SK-N-SH treated with all-trans-retinoic acid at 6 μM for 48 hours (cell line): ENCODE measurements around the gene PCDHGA12.
"Not testable (repeated sequence)": the region's sequence is repeated elsewhere in the genome, so short reads cannot be mapped to it uniquely, and the experiment has no call there.

Experiments
- ATAC-seq: fragments of 200-7000 bp; cut with Tn5 transposase; 3 replicates; pipeline ENCODE4 v1.9.1; 2020; ENCODE audit warnings: mild to moderate bottlenecking, moderate library complexity
- ARNTL ChIP-seq: fragments of 450-650 bp; formaldehyde crosslinking; IDR thresholded peaks from 2 replicates; pipeline ENCODE4 v1.5.0; 2020; ENCODE audit warnings: low read depth, mild to moderate bottlenecking, moderate library complexity, borderline replicate concordance
- BACH2 ChIP-seq: fragments of 250-450 bp; sonication (Bioruptor Pico); IDR thresholded peaks from 2 replicates; pipeline ENCODE4 v1.9.0; 2021; ENCODE audit warnings: mild to moderate bottlenecking, borderline replicate concordance
- ESRRG ChIP-seq: fragments of 250-450 bp; sonication (Bioruptor Pico); IDR thresholded peaks from 2 replicates; pipeline ENCODE4 v1.6.1; 2021; ENCODE audit warnings: mild to moderate bottlenecking
- GLIS3 ChIP-seq: fragments of 250-450 bp; sonication (Bioruptor Pico); IDR thresholded peaks from 2 replicates; pipeline ENCODE4 v1.5.0; 2020; ENCODE audit warnings: mild to moderate bottlenecking, moderate library complexity
- OSR1 ChIP-seq: fragments of 250-450 bp; sonication (Bioruptor Pico); IDR thresholded peaks from 2 replicates; pipeline ENCODE4 v1.8.0; 2022; ENCODE audit warnings: moderate library complexity, mild to moderate bottlenecking, inconsistent platforms
- PPARA ChIP-seq: fragments of 250-450 bp; sonication (Bioruptor Pico); IDR thresholded peaks from 2 replicates; pipeline ENCODE4 v1.5.0; 2020; ENCODE audit warnings: mild to moderate bottlenecking, borderline replicate concordance
- RARB ChIP-seq: fragments of 250-450 bp; sonication (Bioruptor Pico); IDR thresholded peaks from 2 replicates; pipeline ENCODE4 v1.8.0; 2021; ENCODE audit warnings: mild to moderate bottlenecking, moderate library complexity
- TCF4 ChIP-seq: fragments of 250-450 bp; sonication (Bioruptor Pico); IDR thresholded peaks from 2 replicates; pipeline ENCODE4 v1.8.0; 2021; ENCODE audit warnings: mild to moderate bottlenecking, moderate library complexity, borderline replicate concordance
- TOX ChIP-seq: fragments of 250-450 bp; sonication (Bioruptor Pico); IDR thresholded peaks from 2 replicates; pipeline ENCODE4 v1.8.0; 2021; ENCODE audit warnings: mild to moderate bottlenecking, moderate library complexity, borderline replicate concordance
- ZC3H10 ChIP-seq: fragments of 250-450 bp; sonication (Bioruptor Pico); IDR thresholded peaks from 2 replicates; pipeline ENCODE4 v1.5.1; 2021; ENCODE audit warnings: mild to moderate bottlenecking, moderate library complexity
- ZNF8 ChIP-seq: fragments of 450-650 bp; formaldehyde crosslinking; IDR thresholded peaks from 2 replicates; pipeline ENCODE4 v1.5.0; 2020; ENCODE audit warnings: mild to moderate bottlenecking, moderate library complexity
- TF ChIP-seq, protein P1 (sequence below): fragments of 250-450 bp; sonication (Bioruptor Pico); IDR thresholded peaks from 2 replicates; pipeline ENCODE4 v1.5.1; 2020; ENCODE audit warnings: low read depth, mild to moderate bottlenecking, moderate library complexity
- TF ChIP-seq, protein P2 (sequence below): fragments of 250-450 bp; sonication (Bioruptor Pico); IDR thresholded peaks from 2 replicates; pipeline ENCODE4 v1.5.1; 2021; ENCODE audit warnings: mild to moderate bottlenecking, moderate library complexity
- TF ChIP-seq, protein P3 (sequence below): fragments of 250-450 bp; sonication (Bioruptor Pico); IDR thresholded peaks from 2 replicates; pipeline ENCODE4 v1.8.0; 2020; ENCODE audit warnings: mild to moderate bottlenecking, moderate library complexity, borderline replicate concordance
- TF ChIP-seq, protein P4 (sequence below): fragments of 250-450 bp; sonication (Bioruptor Pico); IDR thresholded peaks from 2 replicates; pipeline ENCODE4 v1.8.0; 2021; ENCODE audit warnings: low read depth, mild to moderate bottlenecking, moderate library complexity, borderline replicate concordance

PCDHGA12 gene

DNA sequence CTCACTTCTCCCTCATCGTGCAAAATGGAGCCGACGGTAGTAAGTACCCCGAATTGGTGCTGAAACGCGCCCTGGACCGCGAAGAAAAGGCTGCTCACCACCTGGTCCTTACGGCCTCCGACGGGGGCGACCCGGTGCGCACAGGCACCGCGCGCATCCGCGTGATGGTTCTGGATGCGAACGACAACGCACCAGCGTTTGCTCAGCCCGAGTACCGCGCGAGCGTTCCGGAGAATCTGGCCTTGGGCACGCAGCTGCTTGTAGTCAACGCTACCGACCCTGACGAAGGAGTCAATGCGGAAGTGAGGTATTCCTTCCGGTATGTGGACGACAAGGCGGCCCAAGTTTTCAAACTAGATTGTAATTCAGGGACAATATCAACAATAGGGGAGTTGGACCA lies 979 bp downstream of the PCDHGA12 start (continued):
- TF ChIP-seq, protein P1, sequence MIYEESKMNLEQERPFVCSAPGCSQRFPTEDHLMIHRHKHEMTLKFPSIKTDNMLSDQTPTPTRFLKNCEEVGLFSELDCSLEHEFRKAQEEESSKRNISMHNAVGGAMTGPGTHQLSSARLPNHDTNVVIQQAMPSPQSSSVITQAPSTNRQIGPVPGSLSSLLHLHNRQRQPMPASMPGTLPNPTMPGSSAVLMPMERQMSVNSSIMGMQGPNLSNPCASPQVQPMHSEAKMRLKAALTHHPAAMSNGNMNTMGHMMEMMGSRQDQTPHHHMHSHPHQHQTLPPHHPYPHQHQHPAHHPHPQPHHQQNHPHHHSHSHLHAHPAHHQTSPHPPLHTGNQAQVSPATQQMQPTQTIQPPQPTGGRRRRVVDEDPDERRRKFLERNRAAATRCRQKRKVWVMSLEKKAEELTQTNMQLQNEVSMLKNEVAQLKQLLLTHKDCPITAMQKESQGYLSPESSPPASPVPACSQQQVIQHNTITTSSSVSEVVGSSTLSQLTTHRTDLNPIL (CRISPR knock-in tag) = no peak
- TF ChIP-seq ZNF8 (CRISPR knock-in tag) = no peak

DNA sequence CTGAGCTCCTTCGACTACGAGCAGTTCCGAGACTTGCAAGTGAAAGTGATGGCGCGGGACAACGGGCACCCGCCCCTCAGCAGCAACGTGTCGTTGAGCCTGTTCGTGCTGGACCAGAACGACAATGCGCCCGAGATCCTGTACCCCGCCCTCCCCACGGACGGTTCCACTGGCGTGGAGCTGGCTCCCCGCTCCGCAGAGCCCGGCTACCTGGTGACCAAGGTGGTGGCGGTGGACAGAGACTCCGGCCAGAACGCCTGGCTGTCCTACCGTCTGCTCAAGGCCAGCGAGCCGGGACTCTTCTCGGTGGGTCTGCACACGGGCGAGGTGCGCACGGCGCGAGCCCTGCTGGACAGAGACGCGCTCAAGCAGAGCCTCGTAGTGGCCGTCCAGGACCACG lies 2.0 kb downstream of the PCDHGA12 start:
- ATAC-seq = not testable (repeated sequence)

DNA sequence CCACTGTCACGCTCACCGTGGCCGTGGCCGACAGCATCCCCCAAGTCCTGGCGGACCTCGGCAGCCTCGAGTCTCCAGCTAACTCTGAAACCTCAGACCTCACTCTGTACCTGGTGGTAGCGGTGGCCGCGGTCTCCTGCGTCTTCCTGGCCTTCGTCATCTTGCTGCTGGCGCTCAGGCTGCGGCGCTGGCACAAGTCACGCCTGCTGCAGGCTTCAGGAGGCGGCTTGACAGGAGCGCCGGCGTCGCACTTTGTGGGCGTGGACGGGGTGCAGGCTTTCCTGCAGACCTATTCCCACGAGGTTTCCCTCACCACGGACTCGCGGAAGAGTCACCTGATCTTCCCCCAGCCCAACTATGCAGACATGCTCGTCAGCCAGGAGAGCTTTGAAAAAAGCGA lies 2.4 kb downstream of the PCDHGA12 start:
- not testable (repeated sequence) for ATAC-seq

DNA sequence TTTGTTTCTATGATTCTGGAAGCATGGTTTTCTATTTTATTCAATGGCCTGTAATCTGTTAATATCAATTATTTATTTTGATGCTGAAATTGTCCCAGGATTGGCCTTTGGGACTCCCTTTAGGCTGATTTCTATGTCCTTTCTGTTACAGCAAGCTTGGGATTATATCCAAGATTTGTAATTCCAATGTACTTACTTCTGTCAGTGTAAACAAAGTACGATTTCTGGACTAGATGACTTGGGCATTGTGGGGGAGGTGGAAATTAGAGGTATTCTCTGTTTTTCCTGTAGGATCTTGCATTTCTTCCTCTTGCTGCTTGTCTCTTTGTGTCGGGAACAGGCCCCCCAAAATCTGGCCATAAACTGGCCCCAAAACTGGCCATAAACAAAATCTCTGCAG lies 3.7 kb downstream of the PCDHGA12 start:
- no peak for ATAC-seq
- TF ChIP-seq, protein P1 (CRISPR knock-in tag) = no peak
- TF ChIP-seq ARNTL (CRISPR knock-in tag) (no peak), GLIS3 (CRISPR knock-in tag) (no peak), PPARA (CRISPR knock-in tag) (no peak), ESRRG (CRISPR knock-in tag) (no peak), RARB (no peak), TCF4 (CRISPR knock-in tag) (no peak)
- TF ChIP-seq, protein P2, sequence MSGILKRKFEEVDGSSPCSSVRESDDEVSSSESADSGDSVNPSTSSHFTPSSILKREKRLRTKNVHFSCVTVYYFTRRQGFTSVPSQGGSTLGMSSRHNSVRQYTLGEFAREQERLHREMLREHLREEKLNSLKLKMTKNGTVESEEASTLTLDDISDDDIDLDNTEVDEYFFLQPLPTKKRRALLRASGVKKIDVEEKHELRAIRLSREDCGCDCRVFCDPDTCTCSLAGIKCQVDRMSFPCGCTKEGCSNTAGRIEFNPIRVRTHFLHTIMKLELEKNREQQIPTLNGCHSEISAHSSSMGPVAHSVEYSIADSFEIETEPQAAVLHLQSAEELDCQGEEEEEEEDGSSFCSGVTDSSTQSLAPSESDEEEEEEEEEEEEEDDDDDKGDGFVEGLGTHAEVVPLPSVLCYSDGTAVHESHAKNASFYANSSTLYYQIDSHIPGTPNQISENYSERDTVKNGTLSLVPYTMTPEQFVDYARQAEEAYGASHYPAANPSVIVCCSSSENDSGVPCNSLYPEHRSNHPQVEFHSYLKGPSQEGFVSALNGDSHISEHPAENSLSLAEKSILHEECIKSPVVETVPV (CRISPR knock-in tag) = no peak

DNA sequence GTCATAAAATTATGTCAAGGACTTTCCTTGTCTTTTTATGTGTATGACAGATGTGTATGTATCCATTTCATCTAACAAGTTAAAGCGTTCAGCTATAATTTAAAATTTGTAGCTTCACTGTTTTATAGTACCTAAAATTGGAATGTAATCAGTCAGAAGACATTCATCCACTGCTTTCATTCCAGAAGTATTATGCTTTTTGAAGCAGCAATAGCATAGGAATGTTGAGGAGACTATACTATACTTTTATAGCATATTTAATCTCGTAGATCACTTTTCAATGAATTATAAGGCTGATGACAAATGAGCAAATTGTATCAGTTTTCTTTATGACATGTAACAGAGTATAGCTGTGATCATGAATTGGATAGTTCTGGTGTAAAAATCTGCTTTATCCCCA lies 6.9 kb downstream of the PCDHGA12 start:
- no peak; the same call in 2 of the 3 replicates for ATAC-seq
- TF ChIP-seq OSR1 (CRISPR knock-in tag) = no peak

DNA sequence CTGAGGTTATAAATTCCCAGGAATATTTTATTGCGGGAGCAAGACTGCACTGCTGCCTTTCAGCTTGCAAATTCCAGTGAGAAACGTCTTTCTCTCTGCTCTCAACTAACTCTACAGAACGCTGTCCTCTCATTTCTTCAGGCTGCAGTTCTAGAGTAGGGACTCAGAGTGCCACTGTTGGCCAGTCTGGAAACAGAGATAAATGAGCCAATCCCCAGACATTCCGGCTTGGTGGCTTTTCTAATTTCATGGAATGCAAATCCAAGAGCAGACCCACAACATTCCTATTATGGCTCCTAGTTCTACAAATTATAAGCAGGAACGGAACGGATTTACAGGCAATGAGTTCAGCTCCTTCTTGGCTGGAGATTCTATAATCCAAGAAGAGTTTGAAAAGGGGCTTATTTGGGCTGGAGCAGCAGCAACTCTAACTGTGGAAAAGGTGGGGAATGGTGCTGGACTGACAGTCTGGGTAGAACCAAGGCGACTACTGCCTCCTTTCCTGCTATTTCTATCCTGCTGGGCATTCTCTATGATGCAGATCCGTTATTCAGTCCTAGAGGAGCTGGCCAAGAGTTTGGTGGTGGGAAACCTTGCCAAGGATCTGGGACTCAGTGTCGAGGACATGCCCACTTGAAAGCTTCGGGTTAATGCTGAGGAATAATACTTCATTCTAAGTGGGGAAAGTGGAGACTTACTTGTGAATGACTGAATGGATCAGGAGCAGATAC lies 9.3 kb downstream of the PCDHGA12 start:
- no peak for ATAC-seq
- TF ChIP-seq RARB (no peak), BACH2 (CRISPR knock-in tag) (no peak), ARNTL (CRISPR knock-in tag) (no peak), TOX (CRISPR knock-in tag) (no peak), ESRRG (CRISPR knock-in tag) (no peak)
- TF ChIP-seq, protein P3, sequence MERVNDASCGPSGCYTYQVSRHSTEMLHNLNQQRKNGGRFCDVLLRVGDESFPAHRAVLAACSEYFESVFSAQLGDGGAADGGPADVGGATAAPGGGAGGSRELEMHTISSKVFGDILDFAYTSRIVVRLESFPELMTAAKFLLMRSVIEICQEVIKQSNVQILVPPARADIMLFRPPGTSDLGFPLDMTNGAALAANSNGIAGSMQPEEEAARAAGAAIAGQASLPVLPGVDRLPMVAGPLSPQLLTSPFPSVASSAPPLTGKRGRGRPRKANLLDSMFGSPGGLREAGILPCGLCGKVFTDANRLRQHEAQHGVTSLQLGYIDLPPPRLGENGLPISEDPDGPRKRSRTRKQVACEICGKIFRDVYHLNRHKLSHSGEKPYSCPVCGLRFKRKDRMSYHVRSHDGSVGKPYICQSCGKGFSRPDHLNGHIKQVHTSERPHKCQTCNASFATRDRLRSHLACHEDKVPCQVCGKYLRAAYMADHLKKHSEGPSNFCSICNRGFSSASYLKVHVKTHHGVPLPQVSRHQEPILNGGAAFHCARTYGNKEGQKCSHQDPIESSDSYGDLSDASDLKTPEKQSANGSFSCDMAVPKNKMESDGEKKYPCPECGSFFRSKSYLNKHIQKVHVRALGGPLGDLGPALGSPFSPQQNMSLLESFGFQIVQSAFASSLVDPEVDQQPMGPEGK = no peak
- TF ChIP-seq, protein P4, sequence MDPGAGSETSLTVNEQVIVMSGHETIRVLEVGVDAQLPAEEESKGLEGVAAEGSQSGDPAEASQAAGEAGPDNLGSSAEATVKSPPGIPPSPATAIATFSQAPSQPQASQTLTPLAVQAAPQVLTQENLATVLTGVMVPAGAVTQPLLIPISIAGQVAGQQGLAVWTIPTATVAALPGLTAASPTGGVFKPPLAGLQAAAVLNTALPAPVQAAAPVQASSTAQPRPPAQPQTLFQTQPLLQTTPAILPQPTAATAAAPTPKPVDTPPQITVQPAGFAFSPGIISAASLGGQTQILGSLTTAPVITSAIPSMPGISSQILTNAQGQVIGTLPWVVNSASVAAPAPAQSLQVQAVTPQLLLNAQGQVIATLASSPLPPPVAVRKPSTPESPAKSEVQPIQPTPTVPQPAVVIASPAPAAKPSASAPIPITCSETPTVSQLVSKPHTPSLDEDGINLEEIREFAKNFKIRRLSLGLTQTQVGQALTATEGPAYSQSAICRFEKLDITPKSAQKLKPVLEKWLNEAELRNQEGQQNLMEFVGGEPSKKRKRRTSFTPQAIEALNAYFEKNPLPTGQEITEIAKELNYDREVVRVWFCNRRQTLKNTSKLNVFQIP (CRISPR knock-in tag) = no peak

DNA sequence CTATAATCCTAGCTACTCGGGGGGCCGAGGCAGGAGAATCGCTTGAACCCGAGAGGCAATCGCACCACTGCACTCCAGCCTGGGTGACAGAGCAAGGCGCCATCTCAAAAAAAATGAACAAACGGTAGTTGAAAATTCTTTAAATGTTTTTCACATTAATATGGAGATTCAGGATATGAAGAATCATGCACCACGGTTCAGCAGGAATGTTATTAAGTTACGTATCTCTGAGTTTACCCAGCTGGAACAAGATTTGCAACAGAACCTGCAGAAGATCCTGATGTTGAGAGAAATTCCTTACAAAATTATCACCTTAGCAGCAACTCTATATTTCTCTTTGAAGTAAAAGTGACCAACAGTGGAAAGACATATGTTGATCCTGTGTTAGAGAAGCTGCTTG lies 10.0 kb downstream of the PCDHGA12 start:
- ATAC-seq = no peak
- no peak for TF ChIP-seq OSR1 (CRISPR knock-in tag)
- TF ChIP-seq PPARA (CRISPR knock-in tag) = no peak
- TF ChIP-seq, protein P2 (CRISPR knock-in tag) = no peak
- no peak for TF ChIP-seq ZC3H10 (CRISPR knock-in tag)
- no peak for TF ChIP-seq ZNF8 (CRISPR knock-in tag)
- TF ChIP-seq ARNTL (CRISPR knock-in tag) = no peak
- TF ChIP-seq, protein P1 (CRISPR knock-in tag) = no peak
